HG03457 (cell line): ENCODE results near the gene SCYL1.

Experiments
- ATAC-seq: cut with Tn5 transposase; IDR thresholded peaks from one replicate; pipeline ENCODE4 v1.9.1; 2021; ENCODE audit warnings: moderate number of reproducible peaks; ENCODE audit not compliant: unreplicated experiment

The SCYL1 gene

DNA sequence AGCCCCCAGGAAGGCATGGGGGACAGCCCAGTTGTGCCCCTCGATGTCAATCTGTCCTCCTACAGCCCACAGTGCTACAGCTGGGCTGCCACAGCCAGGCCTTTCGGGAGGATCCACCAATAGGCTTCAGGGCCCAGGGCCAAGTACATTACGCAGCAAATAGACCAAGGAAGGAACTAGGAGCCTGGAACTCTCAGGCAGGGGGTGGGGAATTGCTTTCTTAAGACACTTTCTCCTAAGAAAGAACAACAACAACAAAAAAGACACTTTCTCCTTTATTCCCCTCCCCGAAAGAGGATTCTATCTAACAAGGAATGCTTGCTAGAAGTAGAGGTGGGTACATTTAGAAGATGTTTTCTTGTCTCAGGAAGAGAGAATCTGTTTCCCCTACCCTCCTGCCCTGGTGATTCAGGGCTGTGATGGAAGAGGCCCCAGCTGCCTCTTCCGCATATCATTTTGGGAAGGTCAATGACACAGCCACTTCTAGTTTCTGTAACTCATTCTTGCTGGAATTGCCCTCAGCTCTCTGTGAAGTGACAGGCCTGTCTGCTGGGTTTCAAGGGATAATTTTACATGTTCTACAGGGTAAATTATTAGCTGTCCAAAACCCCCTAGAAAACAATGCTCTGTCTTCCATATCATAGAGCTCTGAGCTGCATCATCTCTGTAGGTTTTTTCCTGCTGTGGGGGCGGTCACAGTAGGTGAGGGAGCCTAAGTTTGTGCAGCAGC lies 32.1 kb upstream of the SCYL1 start:
- no peak for ATAC-seq

DNA sequence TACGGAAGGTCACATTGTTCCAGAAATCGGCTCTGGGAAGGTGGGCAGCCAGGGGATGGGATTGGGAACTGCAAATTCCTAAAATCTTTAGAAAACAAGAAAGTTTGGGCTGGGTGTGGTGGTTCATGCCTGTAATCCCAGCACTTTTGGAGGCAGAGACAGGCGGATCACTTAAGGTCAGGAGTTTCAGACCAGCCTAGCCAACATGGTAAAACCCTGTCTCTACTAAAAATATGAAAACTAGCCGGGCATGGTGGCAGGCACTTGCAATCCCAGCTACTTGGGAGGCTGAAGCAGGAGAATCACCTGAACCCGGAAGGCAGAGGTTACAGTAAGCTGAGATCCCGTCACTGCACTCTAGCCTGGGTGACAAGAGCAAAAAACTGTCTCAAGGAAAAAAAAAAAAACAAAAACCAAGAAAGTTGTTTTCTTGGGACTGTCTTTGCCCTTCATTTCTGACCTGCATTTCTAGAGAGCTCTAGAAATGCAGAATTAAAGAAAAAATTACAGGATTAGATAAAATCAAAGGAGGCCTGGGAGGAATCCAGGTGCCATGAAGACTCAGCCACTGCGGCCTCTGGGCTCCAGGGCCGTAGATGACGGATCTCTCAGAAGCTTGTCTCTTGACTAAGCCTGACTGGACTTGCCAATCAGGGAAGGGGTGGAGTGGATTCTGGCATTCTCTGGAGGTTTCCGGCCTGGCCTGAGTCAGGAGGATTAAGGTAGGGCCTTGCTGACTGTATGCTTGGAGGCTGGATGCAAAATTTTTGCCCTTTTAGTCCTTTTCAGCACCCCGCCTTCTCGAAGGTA lies 31.3 kb upstream of the SCYL1 start:
- no peak for ATAC-seq

DNA sequence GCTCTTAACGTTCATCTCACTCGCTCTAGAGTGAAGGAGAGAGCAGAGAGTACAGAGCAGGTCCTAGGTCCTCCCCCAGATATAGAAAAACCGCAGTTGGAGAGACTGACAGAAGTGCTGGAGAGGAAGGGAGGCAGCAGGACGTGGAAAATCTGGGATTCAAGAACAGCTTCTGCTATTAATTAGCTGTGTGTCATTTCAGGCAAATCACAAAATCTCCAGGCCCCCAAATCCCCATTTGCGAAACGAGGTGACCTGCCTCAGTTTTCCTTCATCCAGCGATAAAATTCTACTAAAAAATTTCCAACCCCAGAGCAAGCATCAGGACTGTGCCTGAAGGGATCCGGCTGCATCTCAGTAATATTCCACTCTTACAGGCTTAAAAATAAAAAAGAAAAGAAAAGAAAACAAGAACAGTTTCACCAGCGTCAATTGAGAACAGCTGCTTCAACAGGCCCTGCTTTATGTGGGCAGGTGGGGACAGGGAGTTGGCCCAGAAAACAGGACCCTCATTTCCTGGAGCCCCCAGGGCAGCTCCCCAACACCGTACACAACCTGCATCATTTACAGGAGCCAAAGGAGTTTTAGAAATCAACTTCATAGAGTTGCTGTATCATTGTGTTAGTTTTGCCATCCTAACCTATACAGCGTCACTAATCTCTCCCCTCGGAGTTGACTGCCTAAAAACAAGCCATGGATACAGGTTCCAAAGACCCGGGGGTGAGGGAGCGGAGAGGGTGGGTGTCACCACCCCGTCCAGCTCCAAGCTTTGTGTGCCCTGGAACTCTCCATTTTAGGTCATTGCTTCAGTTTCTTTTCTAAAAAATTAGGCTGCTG lies 28.4 kb upstream of the SCYL1 start:
- peak; percentile 0 for ATAC-seq

DNA sequence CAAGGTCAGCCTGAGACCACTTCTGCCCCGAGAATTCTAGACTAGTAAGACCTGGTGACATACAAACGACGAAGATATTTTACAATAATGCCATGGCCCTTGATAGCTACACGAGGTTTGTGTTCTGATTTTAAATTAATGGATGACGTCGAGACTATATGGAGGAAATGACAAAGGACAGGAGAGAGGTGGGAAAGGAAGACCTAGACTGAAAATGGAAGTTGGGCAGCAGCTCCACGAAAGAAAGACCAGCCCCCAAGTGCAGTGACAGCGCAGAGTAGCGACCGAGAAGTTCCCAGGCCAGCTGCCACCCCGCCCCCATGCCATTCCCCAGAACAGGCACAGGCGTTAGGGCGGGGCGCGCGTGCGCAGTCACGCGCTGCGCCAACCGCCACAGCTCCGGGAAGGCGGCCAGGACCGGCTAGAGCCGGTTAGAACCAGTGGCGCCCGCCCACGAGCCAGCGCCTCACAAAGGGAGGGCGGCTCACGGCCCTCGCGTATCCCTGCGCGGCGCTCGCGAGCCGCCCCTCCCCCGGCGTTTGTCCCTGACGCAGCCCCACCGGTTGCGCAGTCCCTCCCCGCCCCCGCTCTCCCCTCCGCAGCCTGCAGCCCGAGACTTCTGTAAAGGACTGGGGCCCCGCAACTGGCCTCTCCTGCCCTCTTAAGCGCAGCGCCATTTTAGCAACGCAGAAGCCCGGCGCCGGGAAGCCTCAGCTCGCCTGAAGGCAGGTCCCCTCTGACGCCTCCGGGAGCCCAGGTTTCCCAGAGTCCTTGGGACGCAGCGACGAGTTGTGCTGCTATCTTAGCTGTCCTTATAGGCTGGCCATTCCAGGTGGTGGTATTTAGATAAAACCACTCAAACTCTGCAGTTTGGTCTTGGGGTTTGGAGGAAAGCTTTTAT lies 27.5 kb upstream of the SCYL1 start:
- ATAC-seq = peak; percentile 45

DNA sequence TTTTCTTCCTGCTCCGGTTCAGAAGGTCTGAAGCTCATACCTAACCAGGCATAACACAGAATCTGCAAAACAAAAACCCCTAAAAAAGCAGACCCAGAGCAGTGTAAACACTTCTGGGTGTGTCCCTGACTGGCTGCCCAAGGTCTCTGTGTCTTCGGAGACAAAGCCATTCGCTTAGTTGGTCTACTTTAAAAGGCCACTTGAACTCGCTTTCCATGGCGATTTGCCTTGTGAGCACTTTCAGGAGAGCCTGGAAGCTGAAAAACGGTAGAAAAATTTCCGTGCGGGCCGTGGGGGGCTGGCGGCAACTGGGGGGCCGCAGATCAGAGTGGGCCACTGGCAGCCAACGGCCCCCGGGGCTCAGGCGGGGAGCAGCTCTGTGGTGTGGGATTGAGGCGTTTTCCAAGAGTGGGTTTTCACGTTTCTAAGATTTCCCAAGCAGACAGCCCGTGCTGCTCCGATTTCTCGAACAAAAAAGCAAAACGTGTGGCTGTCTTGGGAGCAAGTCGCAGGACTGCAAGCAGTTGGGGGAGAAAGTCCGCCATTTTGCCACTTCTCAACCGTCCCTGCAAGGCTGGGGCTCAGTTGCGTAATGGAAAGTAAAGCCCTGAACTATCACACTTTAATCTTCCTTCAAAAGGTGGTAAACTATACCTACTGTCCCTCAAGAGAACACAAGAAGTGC lies 26.7 kb upstream of the SCYL1 start:
- no peak for ATAC-seq

DNA sequence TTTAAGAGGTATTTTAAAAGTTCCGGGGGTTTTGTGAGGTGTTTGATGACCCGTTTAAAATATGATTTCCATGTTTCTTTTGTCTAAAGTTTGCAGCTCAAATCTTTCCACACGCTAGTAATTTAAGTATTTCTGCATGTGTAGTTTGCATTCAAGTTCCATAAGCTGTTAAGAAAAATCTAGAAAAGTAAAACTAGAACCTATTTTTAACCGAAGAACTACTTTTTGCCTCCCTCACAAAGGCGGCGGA lies 26.2 kb upstream of the SCYL1 start:
- no peak for ATAC-seq

DNA sequence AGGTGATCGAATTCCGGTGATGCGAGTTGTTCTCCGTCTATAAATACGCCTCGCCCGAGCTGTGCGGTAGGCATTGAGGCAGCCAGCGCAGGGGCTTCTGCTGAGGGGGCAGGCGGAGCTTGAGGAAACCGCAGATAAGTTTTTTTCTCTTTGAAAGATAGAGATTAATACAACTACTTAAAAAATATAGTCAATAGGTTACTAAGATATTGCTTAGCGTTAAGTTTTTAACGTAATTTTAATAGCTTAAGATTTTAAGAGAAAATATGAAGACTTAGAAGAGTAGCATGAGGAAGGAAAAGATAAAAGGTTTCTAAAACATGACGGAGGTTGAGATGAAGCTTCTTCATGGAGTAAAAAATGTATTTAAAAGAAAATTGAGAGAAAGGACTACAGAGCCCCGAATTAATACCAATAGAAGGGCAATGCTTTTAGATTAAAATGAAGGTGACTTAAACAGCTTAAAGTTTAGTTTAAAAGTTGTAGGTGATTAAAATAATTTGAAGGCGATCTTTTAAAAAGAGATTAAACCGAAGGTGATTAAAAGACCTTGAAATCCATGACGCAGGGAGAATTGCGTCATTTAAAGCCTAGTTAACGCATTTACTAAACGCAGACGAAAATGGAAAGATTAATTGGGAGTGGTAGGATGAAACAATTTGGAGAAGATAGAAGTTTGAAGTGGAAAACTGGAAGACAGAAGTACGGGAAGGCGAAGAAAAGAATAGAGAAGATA lies 25.7 kb upstream of the SCYL1 start, which contains the start of gene MALAT1:
Gene MALAT1, plus strand, starts transcription at position 69 of the 736 bp plus-strand sequence.
- ATAC-seq = peak; percentile 44

DNA sequence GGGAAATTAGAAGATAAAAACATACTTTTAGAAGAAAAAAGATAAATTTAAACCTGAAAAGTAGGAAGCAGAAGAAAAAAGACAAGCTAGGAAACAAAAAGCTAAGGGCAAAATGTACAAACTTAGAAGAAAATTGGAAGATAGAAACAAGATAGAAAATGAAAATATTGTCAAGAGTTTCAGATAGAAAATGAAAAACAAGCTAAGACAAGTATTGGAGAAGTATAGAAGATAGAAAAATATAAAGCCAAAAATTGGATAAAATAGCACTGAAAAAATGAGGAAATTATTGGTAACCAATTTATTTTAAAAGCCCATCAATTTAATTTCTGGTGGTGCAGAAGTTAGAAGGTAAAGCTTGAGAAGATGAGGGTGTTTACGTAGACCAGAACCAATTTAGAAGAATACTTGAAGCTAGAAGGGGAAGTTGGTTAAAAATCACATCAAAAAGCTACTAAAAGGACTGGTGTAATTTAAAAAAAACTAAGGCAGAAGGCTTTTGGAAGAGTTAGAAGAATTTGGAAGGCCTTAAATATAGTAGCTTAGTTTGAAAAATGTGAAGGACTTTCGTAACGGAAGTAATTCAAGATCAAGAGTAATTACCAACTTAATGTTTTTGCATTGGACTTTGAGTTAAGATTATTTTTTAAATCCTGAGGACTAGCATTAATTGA lies 25.0 kb upstream of the SCYL1 start:
- no peak for ATAC-seq

DNA sequence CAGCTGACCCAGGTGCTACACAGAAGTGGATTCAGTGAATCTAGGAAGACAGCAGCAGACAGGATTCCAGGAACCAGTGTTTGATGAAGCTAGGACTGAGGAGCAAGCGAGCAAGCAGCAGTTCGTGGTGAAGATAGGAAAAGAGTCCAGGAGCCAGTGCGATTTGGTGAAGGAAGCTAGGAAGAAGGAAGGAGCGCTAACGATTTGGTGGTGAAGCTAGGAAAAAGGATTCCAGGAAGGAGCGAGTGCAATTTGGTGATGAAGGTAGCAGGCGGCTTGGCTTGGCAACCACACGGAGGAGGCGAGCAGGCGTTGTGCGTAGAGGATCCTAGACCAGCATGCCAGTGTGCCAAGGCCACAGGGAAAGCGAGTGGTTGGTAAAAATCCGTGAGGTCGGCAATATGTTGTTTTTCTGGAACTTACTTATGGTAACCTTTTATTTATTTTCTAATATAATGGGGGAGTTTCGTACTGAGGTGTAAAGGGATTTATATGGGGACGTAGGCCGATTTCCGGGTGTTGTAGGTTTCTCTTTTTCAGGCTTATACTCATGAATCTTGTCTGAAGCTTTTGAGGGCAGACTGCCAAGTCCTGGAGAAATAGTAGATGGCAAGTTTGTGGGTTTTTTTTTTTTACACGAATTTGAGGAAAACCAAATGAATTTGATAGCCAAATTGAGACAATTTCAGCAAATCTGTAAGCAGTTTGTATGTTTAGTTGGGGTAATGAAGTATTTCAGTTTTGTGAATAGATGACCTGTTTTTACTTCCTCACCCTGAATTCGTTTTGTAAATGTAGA lies 24.3 kb upstream of the SCYL1 start:
- no peak for ATAC-seq

DNA sequence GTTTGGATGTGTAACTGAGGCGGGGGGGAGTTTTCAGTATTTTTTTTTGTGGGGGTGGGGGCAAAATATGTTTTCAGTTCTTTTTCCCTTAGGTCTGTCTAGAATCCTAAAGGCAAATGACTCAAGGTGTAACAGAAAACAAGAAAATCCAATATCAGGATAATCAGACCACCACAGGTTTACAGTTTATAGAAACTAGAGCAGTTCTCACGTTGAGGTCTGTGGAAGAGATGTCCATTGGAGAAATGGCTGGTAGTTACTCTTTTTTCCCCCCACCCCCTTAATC lies 23.8 kb upstream of the SCYL1 start:
- ATAC-seq = no peak

DNA sequence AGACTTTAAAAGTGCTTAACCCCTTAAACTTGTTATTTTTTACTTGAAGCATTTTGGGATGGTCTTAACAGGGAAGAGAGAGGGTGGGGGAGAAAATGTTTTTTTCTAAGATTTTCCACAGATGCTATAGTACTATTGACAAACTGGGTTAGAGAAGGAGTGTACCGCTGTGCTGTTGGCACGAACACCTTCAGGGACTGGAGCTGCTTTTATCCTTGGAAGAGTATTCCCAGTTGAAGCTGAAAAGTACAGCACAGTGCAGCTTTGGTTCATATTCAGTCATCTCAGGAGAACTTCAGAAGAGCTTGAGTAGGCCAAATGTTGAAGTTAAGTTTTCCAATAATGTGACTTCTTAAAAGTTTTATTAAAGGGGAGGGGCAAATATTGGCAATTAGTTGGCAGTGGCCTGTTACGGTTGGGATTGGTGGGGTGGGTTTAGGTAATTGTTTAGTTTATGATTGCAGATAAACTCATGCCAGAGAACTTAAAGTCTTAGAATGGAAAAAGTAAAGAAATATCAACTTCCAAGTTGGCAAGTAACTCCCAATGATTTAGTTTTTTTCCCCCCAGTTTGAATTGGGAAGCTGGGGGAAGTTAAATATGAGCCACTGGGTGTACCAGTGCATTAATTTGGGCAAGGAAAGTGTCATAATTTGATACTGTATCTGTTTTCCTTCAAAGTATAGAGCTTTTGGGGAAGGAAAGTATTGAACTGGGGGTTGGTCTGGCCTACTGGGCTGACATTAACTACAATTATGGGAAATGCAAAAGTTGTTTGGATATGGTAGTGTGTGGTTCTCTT lies 23.2 kb upstream of the SCYL1 start:
- no peak for ATAC-seq

DNA sequence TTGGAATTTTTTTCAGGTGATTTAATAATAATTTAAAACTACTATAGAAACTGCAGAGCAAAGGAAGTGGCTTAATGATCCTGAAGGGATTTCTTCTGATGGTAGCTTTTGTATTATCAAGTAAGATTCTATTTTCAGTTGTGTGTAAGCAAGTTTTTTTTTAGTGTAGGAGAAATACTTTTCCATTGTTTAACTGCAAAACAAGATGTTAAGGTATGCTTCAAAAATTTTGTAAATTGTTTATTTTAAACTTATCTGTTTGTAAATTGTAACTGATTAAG lies 22.7 kb upstream of the SCYL1 start:
- ATAC-seq = no peak

DNA sequence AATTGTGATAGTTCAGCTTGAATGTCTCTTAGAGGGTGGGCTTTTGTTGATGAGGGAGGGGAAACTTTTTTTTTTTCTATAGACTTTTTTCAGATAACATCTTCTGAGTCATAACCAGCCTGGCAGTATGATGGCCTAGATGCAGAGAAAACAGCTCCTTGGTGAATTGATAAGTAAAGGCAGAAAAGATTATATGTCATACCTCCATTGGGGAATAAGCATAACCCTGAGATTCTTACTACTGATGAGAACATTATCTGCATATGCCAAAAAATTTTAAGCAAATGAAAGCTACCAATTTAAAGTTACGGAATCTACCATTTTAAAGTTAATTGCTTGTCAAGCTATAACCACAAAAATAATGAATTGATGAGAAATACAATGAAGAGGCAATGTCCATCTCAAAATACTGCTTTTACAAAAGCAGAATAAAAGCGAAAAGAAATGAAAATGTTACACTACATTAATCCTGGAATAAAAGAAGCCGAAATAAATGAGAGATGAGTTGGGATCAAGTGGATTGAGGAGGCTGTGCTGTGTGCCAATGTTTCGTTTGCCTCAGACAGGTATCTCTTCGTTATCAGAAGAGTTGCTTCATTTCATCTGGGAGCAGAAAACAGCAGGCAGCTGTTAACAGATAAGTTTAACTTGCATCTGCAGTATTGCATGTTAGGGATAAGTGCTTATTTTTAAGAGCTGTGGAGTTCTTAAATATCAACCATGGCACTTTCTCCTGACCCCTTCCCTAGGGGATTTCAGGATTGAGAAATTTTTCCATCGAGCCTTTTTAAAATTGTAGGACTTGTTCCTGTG lies 22.1 kb upstream of the SCYL1 start:
- no peak for ATAC-seq

DNA sequence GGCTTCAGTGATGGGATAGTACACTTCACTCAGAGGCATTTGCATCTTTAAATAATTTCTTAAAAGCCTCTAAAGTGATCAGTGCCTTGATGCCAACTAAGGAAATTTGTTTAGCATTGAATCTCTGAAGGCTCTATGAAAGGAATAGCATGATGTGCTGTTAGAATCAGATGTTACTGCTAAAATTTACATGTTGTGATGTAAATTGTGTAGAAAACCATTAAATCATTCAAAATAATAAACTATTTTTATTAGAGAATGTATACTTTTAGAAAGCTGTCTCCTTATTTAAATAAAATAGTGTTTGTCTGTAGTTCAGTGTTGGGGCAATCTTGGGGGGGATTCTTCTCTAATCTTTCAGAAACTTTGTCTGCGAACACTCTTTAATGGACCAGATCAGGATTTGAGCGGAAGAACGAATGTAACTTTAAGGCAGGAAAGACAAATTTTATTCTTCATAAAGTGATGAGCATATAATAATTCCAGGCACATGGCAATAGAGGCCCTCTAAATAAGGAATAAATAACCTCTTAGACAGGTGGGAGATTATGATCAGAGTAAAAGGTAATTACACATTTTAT lies 21.4 kb upstream of the SCYL1 start:
- ATAC-seq = no peak

DNA sequence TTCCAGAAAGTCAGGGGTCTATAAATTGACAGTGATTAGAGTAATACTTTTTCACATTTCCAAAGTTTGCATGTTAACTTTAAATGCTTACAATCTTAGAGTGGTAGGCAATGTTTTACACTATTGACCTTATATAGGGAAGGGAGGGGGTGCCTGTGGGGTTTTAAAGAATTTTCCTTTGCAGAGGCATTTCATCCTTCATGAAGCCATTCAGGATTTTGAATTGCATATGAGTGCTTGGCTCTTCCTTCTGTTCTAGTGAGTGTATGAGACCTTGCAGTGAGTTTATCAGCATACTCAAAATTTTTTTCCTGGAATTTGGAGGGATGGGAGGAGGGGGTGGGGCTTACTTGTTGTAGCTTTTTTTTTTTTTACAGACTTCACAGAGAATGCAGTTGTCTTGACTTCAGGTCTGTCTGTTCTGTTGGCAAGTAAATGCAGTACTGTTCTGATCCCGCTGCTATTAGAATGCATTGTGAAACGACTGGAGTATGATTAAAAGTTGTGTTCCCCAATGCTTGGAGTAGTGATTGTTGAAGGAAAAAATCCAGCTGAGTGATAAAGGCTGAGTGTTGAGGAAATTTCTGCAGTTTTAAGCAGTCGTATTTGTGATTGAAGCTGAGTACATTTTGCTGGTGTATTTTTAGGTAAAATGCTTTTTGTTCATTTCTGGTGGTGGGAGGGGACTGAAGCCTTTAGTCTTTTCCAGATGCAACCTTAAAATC lies 20.8 kb upstream of the SCYL1 start:
- ATAC-seq = no peak
